Measurements from ENCODE around the gene ZNF777. TPM values are rescaled to one million over a fixed set of nuclear protein-coding genes. Genes with fewer than 3 reads are reported as not detected.

Gene ZNF777
- polyA plus RNA-seq, 3 donors = 0.13 to 2.0 (median 0.25) TPM

- Histone ChIP-seq H3K4me3 (replicated peaks in 1 of 3; ENCODE audit: low read depth in 2 of 3, low read length in 3 of 3) (no peak overlapping the region), H3K4me2 (replicated peaks; ENCODE audit: extremely low read depth, low read length, poor library complexity, severe bottlenecking) (no peak overlapping the region), H3K27me3 (ENCODE audit: control insufficient read depth in 2 of 2, insufficient read depth in 2 of 2, low read length in 2 of 2) (no peaks in the 10 kb centered on the region), H3K4me1 (ENCODE audit: control insufficient read depth in 1 of 2, insufficient read depth in 2 of 2, low read length in 2 of 2) (no peaks in the 10 kb centered on the region), H4K20me1 (ENCODE audit: insufficient read depth, low read length) (no peaks in the 10 kb centered on the region), H3K36me3 (replicated peaks in 1 of 2; ENCODE audit: control insufficient read depth in 1 of 2, insufficient read depth in 2 of 2, low read length in 2 of 2) (no peaks in the 10 kb centered on the region), H3K27ac (ENCODE audit: low read depth in 1 of 2, low read length in 2 of 2) (no peak overlapping the region), H3K9me3 (replicated peaks in 1 of 2; ENCODE audit: control insufficient read depth in 1 of 2, insufficient read depth in 1 of 2, low read length in 2 of 2) (no peaks in the 10 kb centered on the region), H3K9ac (ENCODE audit: insufficient read depth, low read length, poor library complexity, severe bottlenecking) (no peak overlapping the region), H3K79me2 (ENCODE audit: insufficient read depth, low read length) (no peaks in the 10 kb centered on the region), H2AFZ (ENCODE audit: insufficient read depth, low read depth, low read length, poor library complexity, severe bottlenecking) (no peak overlapping the region)
- DNase-seq = no peak
- intact Hi-C loops (cut with micrococcal nuclease) = no loop called here
- Mint-ChIP-seq H3K4me1 (no peaks in the 10 kb centered on the region), H3K4me3 (no peak overlapping the region), H3K9me3 (peaks cover 0 to 3% (median 0%) of the 10 kb centered on the region in 7 donors), H3K27ac (peak overlapping the region in 1 of 7 donors; percentile 79), H3K27me3 (ENCODE audit: low read depth in 3 of 3) (peaks cover 0 to 19% (median 2%) of the 10 kb centered on the region in 3 donors), H3K36me3 (no peaks in the 10 kb centered on the region)
- WGBS (ENCODE audit: insufficient coverage) = 98% methylated on average over 9 of the region's 12 CpGs
- no peak for TF ChIP-seq CTCF (IDR thresholded peaks at IDR 0.05)
These were observed 56.5 kb downstream of the ZNF777 start for GRCh38 chr7:149404396-149404795.

- Histone ChIP-seq H3K79me2 (ENCODE audit: insufficient read depth, low read length) (no peaks in the 10 kb centered on the region), H3K27ac (ENCODE audit: low read depth in 1 of 2, low read length in 2 of 2) (no peak overlapping the region), H3K9me3 (replicated peaks in 1 of 2; ENCODE audit: control insufficient read depth in 1 of 2, insufficient read depth in 1 of 2, low read length in 2 of 2) (peaks cover 8 to 11% of the 10 kb centered on the region in 2 donors), H2AFZ (ENCODE audit: insufficient read depth, low read depth, low read length, poor library complexity, severe bottlenecking) (no peak overlapping the region), H3K4me3 (replicated peaks in 1 of 3; ENCODE audit: low read depth in 2 of 3, low read length in 3 of 3) (no peak overlapping the region), H3K36me3 (replicated peaks in 1 of 2; ENCODE audit: control insufficient read depth in 1 of 2, insufficient read depth in 2 of 2, low read length in 2 of 2) (no peaks in the 10 kb centered on the region), H3K27me3 (ENCODE audit: control insufficient read depth in 2 of 2, insufficient read depth in 2 of 2, low read length in 2 of 2) (no peaks in the 10 kb centered on the region), H3K4me2 (replicated peaks; ENCODE audit: extremely low read depth, low read length, poor library complexity, severe bottlenecking) (no peak overlapping the region), H3K4me1 (ENCODE audit: control insufficient read depth in 1 of 2, insufficient read depth in 2 of 2, low read length in 2 of 2) (no peaks in the 10 kb centered on the region), H3K9ac (ENCODE audit: insufficient read depth, low read length, poor library complexity, severe bottlenecking) (no peak overlapping the region), H4K20me1 (ENCODE audit: insufficient read depth, low read length) (no peaks in the 10 kb centered on the region)
- TF ChIP-seq CTCF (IDR thresholded peaks at IDR 0.05) = no peak
- Mint-ChIP-seq H3K9me3 (peaks cover 4 to 16% (median 10%) of the 10 kb centered on the region in 7 donors), H3K27ac (no peak overlapping the region), H3K4me1 (no peaks in the 10 kb centered on the region), H3K4me3 (no peak overlapping the region), H3K27me3 (ENCODE audit: low read depth in 3 of 3) (peaks cover 4 to 34% (median 15%) of the 10 kb centered on the region in 3 donors), H3K36me3 (no peaks in the 10 kb centered on the region)
- no peak for DNase-seq
- intact Hi-C loops (cut with micrococcal nuclease) = no loop called here
- 85% methylated on average over 19 of the region's 22 CpGs for WGBS (ENCODE audit: insufficient coverage)
These were observed 62.6 kb downstream of the ZNF777 start for GRCh38 chr7:149398195-149398820.
